Fibroblast of skin of abdomen (primary cell): Measurements from ENCODE around the gene TBC1D5.

Source experiments
- DNase-seq: peaks from one replicate; pipeline ENCODE4 v3.0.0-alpha.2; 2013

The TBC1D5 gene

DNA sequence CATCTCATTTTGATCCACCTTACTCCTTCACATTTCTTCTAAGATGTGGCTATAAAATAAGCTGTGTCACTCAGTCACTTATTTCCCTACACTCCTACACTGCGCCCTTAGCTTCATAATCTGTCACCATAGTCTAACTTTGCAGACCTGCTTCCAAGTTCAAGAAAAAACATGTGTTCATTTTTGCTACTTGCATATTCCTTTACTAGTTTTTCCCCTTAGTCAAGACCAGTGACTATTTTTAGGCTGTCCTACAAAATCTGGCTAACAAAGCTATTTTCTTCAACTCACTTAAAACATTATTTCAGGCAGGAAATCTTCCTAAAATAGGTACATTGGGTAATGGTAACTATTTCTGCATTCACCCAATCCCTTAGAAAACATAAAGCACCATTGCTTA is 272.5 kb downstream of the TBC1D5 start:
- DNase-seq: no peak

- peak; percentile 3 for DNase-seq
These were observed 272.9 kb downstream of the TBC1D5 start for GRCh38 chr3:17469520-17469919.

- DNase-seq: peak; percentile 6
These were observed 276.4 kb downstream of the TBC1D5 start for GRCh38 chr3:17466028-17466427.

- DNase-seq: no peak
These were observed 282.9 kb downstream of the TBC1D5 start for GRCh38 chr3:17459470-17459993.

DNA sequence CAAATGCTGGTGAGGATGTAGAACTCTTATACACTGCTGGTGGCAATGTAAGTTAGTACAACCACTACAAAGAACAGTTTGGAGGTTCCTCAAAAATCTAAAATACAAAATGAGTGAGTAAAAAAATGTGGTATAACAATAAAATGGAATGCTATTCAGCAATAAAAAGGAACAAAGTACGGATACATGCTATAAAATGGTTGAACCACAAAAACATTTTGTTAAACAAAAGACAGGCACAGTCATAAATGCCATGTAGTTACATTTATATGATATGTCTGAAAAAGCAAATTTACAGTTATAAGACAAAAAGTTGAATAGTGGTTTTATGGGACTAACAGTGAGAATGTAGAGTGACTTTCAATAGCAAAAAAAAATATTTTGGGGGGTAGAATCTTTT is 285.8 kb downstream of the TBC1D5 start:
- no peak for DNase-seq

GRCh38 chr3:17456046-17456445 is 286.4 kb downstream of the TBC1D5 start:
- peak; percentile 66 for DNase-seq

- no peak for DNase-seq
These were observed 297.6 kb downstream of the TBC1D5 start for GRCh38 chr3:17444865-17445264.

DNA sequence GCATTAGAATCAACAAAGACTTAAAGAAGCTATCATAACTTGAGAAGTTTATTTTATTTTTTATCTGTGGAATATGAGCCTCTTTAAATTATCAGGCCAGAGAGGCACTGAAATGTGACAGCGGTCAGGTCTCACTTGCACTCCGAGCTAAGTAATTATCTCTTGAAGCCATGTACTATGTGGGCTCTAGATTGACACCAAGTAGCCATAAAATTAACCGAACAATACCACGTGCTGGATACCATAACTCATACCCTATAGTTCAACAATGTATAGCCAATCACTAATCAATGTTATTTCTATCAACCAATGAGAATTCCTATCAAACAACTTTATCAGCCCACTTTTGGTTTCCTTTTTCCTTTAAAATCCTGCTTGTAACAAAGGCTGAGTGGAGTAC is 299.3 kb downstream of the TBC1D5 start:
- DNase-seq: no peak

DNA sequence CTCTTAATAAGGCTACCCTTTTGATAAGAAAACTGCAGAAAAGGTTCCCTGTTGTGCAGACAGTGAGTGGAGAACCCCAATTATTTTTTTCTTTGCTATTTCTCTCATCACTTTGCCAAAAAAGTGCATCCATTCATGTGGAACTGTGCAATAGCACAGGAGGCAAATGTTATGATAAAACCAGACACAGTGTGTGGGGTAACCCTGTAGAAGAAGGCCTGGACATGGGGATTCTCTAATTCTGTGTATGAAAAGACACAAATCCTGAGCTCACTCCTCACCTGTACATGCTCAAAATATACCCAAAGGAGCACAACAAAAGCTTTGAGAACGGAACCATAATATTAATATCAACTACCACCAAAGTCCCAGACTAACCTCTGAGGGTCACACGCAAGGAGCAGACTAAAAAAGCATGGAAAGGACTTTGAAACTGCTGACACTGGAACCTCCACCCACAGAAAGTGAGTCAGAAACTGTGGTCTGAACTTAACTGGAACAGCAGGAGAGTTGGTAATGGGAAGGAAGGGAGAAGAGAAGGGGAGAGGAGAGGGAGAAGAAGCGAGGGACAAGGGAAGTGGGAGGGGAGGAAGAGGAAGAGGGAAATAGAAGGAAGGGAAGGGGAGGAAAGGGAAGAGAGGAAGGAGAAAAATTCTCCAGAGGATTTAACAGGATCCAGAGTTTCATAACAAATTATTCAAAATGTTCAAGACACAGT is 299.9 kb downstream of the TBC1D5 start:
- DNase-seq: no peak

GRCh38 chr3:17433876-17434275 is 308.6 kb downstream of the TBC1D5 start:
- DNase-seq: no peak

DNA sequence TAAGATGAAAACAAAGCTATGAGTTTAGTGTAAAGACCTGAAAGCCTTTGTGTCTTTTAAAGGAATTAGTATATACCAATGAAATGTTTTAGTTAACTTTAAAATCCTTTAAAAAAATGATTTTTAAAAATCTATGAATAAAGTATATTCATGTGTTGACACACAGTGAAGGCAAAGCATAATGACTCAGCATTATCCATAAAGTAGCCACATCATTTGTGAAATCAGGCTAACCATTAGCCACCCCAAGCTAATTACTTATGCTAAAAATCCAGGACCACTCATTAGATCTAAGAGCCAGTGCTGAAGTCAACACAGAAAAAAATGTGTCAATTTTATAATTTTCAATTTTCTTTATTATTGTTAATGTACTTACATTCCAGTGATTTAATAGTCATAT is 310.2 kb downstream of the TBC1D5 start:
- DNase-seq: peak; percentile 5

GRCh38 chr3:17431484-17432045 is 310.9 kb downstream of the TBC1D5 start:
- DNase-seq: peak; percentile 41

GRCh38 chr3:17431004-17431403 is 311.4 kb downstream of the TBC1D5 start:
- DNase-seq: peak; percentile 35

GRCh38 chr3:17430582-17430981 is 311.8 kb downstream of the TBC1D5 start:
- no peak for DNase-seq

- DNase-seq: peak; percentile 10
These were observed 318.5 kb downstream of the TBC1D5 start for GRCh38 chr3:17423786-17424536.

- no peak for DNase-seq
These were observed 319.8 kb downstream of the TBC1D5 start for GRCh38 chr3:17422636-17423035.

- no peak for DNase-seq
These were observed 321.8 kb downstream of the TBC1D5 start for GRCh38 chr3:17420668-17421067.

- peak; percentile 42 for DNase-seq
These were observed 329.4 kb downstream of the TBC1D5 start for GRCh38 chr3:17412950-17413530.

DNA sequence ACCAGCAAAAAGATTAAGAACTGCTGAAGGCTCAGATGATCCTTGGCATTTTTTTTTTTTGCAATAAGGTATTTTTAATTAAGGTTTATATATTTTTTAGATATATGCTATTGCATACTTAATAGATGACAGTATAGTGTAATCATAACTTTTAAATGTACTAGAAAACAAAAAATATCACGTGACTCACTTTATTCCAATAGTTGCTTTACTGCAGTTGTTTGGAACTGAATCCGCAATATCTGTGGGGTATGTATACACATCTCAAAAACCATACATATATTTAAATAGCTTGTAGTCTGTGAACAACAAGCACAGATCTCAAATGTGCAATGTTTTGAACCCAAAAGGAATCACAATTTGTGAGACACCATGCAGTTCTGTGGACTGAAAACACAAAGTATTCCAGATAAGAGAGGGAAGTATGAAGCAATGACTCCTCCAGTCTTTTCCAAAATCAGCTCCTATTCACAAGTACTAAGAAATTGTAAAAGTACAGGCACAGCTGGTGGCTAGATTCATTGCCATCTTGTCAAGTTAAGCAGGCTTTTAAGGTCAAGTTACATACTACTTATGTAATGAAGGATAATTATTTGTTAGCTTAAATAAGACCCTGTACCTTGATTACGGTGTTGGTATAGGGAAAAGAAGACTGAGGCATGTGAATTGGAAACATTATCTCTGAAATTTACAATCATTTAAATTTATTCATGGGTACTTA is 331.1 kb downstream of the TBC1D5 start:
- DNase-seq: no peak

DNA sequence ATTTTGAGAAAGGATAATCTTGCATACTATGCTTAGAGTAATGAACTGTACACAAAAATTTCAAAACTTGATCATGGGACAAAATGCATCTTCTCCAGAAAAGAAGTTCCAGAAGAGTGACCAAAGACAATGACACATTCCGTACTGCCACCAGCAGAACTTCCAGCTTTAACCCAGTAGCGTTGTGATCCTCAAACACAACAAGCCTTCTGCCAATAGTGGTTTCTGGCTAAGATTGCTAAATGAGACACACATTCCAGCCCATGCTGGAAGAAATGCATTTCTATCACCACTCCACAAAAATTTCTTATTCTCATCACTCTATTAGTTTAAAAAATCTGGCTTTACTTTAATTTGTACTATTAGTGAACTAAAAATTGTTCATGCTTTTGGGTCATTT is 334.9 kb downstream of the TBC1D5 start:
- no peak for DNase-seq

- no peak for DNase-seq
These were observed 337.9 kb downstream of the TBC1D5 start for GRCh38 chr3:17404548-17404947.

DNA sequence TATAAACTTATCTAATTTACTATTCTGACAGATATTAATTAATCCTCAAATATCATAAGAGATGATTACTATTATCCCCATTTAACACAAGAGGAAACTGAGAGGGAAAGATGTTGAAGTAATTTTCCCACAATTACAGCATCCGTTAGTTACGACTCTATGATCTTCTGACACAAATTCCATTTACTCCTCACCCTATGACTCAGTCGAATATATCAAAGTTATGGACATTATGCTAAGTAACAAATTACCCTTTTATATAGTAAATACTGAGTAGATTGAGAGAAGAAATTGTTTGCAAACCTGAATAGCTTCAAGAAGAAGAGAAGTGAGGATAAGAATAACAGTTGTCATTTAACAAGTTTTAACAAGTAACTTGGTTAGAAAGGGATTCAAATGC is 340.0 kb downstream of the TBC1D5 start:
- no peak for DNase-seq

GRCh38 chr3:17401912-17402311 is 340.5 kb downstream of the TBC1D5 start:
- no peak for DNase-seq
